OCI-LY7 (cell line): Measurements from ENCODE around the gene MFAP3L. TPM values are rescaled to one million over a fixed set of nuclear protein-coding genes. Genes with fewer than 3 reads are reported as not detected.

Source experiments
- BruUV-seq: library from RNA; stranded (reverse); fragments of 400-500 nt; replicated peaks from 2 replicates; lab custom pipeline; 2021; lab: Mats Ljungman, UMichigan
- CTCF ChIA-PET: fragments of 300-600 bp; sonication (Branson Sonifier 250); formaldehyde crosslinking; loops from one replicate; lab custom pipeline; 2022; ENCODE audit warnings: antibody characterized with exemption; ENCODE audit not compliant: unreplicated experiment; lab: Charles Lee
- POLR2A ChIA-PET: fragments of 300-600 bp; sonication (Branson Sonifier 250); formaldehyde crosslinking; loops from one replicate; lab custom pipeline; 2022; ENCODE audit warnings: antibody characterized with exemption; lab: Charles Lee
- DNase-seq: peaks from one replicate; pipeline ENCODE4 v3.0.0-alpha.2; 2015; ENCODE audit warnings: low spot score
- H2AFZ ChIP-seq: fragments of 200-600 bp; sonication (generic), shearing (Covaris generic); 2 replicates; pipeline ENCODE4 v1.6.1; 2014; ENCODE audit warnings: mild to moderate bottlenecking, antibody characterized with exemption, low read length, moderate library complexity
- H3K27ac ChIP-seq: fragments of 200-600 bp; sonication (generic); 2 replicates; pipeline ENCODE4 v1.5.1; 2014; ENCODE audit warnings: mixed run types, low read depth, mild to moderate bottlenecking, moderate library complexity, low read length, inconsistent platforms; ENCODE audit not compliant: poor library complexity, severe bottlenecking
- H3K36me3 ChIP-seq: fragments of 200-600 bp; sonication (generic); 2 replicates; pipeline ENCODE4 v1.6.1; 2014; ENCODE audit warnings: mild to moderate bottlenecking, antibody characterized with exemption, low read length, moderate library complexity, mixed read lengths; ENCODE audit not compliant: insufficient read depth
- H3K4me1 ChIP-seq: fragments of 200-600 bp; sonication (generic); 2 replicates; pipeline ENCODE4 v1.5.1; 2014; ENCODE audit warnings: mild to moderate bottlenecking, low read length; ENCODE audit not compliant: insufficient read depth, poor library complexity, severe bottlenecking
- H3K4me2 ChIP-seq: fragments of 200-600 bp; sonication (generic); 2 replicates; pipeline ENCODE4 v1.6.1; 2014; ENCODE audit warnings: mild to moderate bottlenecking, low read length
- H3K4me3 ChIP-seq: fragments of 200-600 bp; sonication (generic); 2 replicates; pipeline ENCODE4 v1.5.1; 2014; ENCODE audit warnings: mild to moderate bottlenecking, low read depth, low read length; ENCODE audit not compliant: poor library complexity, severe bottlenecking
- H3K79me2 ChIP-seq: fragments of 200-600 bp; sonication (generic); 2 replicates; pipeline ENCODE4 v1.6.1; 2016; ENCODE audit warnings: low read depth, mild to moderate bottlenecking, low read length, moderate library complexity, mixed read lengths; ENCODE audit not compliant: insufficient read depth
- H3K9me2 ChIP-seq: fragments of 200-600 bp; sonication (generic); 2 replicates; pipeline ENCODE4 v1.6.1; 2016; ENCODE audit warnings: mild to moderate bottlenecking, low read length, mixed read lengths; ENCODE audit not compliant: insufficient read depth
- H3K9me3 ChIP-seq: fragments of 200-600 bp; sonication (generic); 2 replicates; pipeline ENCODE4 v1.6.1; 2014; ENCODE audit warnings: mild to moderate bottlenecking, mixed run types, low read length, mixed read lengths
- H4K20me1 ChIP-seq: fragments of 200-600 bp; sonication (generic); 2 replicates; pipeline ENCODE4 v1.6.1; 2014; ENCODE audit warnings: mild to moderate bottlenecking, antibody characterized with exemption, low read length, moderate library complexity, mixed read lengths; ENCODE audit not compliant: insufficient read depth
- CTCF ChIP-seq: fragments of 200-600 bp; sonication (generic); conservative IDR thresholded peaks from 2 replicates; pipeline ENCODE4 v1.5.1; 2014; ENCODE audit warnings: mild to moderate bottlenecking, antibody characterized with exemption, low read length, moderate library complexity, mixed read lengths
- EZH2phosphoT487 ChIP-seq: fragments of 200-600 bp; sonication (generic); IDR thresholded peaks from 2 replicates; pipeline ENCODE4 v1.6.1; 2018; ENCODE audit warnings: low read depth, borderline replicate concordance, mild to moderate bottlenecking, mixed run types, antibody characterized with exemption, low read length, moderate library complexity, mixed read lengths
- intact Hi-C: fragments of 100-400 bp; cut with micrococcal nuclease; formaldehyde crosslinking; loops from one replicate; pipeline ENCODE4 v1.10.0; 2022; ENCODE audit not compliant: unreplicated experiment
- total RNA-seq, 2 experiments: library from RNA; depleted of rRNA in 1 of 2; stranded (reverse); fragments of >200 nt in 1 of 2; shearing (Covaris generic) in 1 of 2; gene quantifications; 2 replicates each; pipeline ENCODE4 v1.2.3, GENCODE V29; 2014 to 2022

The MFAP3L gene
- total RNA-seq, 2 experiments from 2014 or later = not detected

- POLR2A ChIA-PET = no interaction called here
- Histone ChIP-seq H3K36me3 (no peaks in the 10 kb centered on the region), H3K4me1 (no peaks in the 10 kb centered on the region)
Observed at GRCh38 chr4:170068438-170069128, 42.4 kb upstream of the MFAP3L start.

GRCh38 chr4:170059421-170059820 lies 33.2 kb upstream of the MFAP3L start:
- Histone ChIP-seq H4K20me1 (no peaks in the 10 kb centered on the region), H3K9me2 (no peaks in the 10 kb centered on the region), H3K4me3 (no peak overlapping the region), H3K9me3 (no peaks in the 10 kb centered on the region), H3K4me1 (no peaks in the 10 kb centered on the region), H3K27ac (no peak overlapping the region), H3K4me2 (no peak overlapping the region), H3K79me2 (no peaks in the 10 kb centered on the region), H3K36me3 (no peaks in the 10 kb centered on the region), H2AFZ (no peak overlapping the region)
- intact Hi-C loops = no loop called here
- TF ChIP-seq EZH2phosphoT487 (no peak), CTCF (no peak)
- DNase-seq = no peak
- no TSS peak for BruUV-seq
- ChIA-PET POLR2A (no interaction called here), CTCF (no interaction called here)

More at GRCh38 chr4:170068438-170069128, 42.4 kb upstream of the MFAP3L start:
- H2AFZ ChIP-seq = no peak overlapping the region
- no peaks in the 10 kb centered on the region for H3K9me2 ChIP-seq
- TF ChIP-seq EZH2phosphoT487 (no peak), CTCF (no peak)
- no peak for DNase-seq
- CTCF ChIA-PET = no interaction called here
- BruUV-seq = no TSS peak
- H3K9me3 ChIP-seq = no peaks in the 10 kb centered on the region
- no peak overlapping the region for H3K4me3 ChIP-seq
- no peak overlapping the region for H3K27ac ChIP-seq
- no peak overlapping the region for H3K4me2 ChIP-seq
- H3K79me2 ChIP-seq = no peaks in the 10 kb centered on the region
- H4K20me1 ChIP-seq = no peaks in the 10 kb centered on the region
- intact Hi-C loops = no loop called here

- TF ChIP-seq CTCF = no peak
- TF ChIP-seq EZH2phosphoT487 = no peak
- Histone ChIP-seq H3K79me2 (no peaks in the 10 kb centered on the region), H3K36me3 (no peaks in the 10 kb centered on the region), H3K27ac (no peak overlapping the region), H2AFZ (no peak overlapping the region), H3K9me2 (no peaks in the 10 kb centered on the region), H3K4me3 (no peak overlapping the region), H3K9me3 (no peaks in the 10 kb centered on the region), H3K4me1 (no peaks in the 10 kb centered on the region), H4K20me1 (no peaks in the 10 kb centered on the region), H3K4me2 (no peak overlapping the region)
- CTCF ChIA-PET = no interaction called here
- POLR2A ChIA-PET = interaction anchor here (1.0 kb wide), 1 partner anchor 9 kb away, joined by 3 read pairs; no protein-coding TSS in a partner anchor
- no TSS peak for BruUV-seq
- no peak for DNase-seq
- intact Hi-C loops = no loop called here
Observed at GRCh38 chr4:170058826-170059225, 32.6 kb upstream of the MFAP3L start.
